Iris pigment epithelial cell (primary cell): ENCODE measurements around the gene MYDGF.

Experiments
- DNase-seq: peaks from one replicate; pipeline ENCODE4 v3.0.0-alpha.2; 2011; ENCODE audit warnings: low read depth

MYDGF gene

DNA sequence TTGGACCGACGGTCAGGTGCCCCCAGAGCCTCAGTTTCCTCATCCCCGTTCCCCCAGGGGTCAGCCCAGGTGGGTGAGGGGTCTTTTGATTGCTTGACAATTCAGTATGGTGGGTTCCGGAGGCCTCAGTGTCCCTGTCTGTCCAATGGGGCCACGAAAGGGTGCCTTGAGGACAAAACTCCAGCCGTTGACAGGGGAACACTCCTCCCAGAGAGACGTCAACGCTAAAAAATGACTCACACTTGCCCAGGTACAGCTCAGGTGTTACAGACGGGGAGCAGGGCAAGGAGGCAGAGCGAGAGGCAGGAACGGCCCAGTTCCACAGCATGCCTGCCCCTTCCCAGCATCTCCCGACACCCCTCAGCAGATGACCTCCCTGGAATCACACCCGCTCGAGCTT, 29.0 kb downstream of the MYDGF start:
- no peak for DNase-seq

DNA sequence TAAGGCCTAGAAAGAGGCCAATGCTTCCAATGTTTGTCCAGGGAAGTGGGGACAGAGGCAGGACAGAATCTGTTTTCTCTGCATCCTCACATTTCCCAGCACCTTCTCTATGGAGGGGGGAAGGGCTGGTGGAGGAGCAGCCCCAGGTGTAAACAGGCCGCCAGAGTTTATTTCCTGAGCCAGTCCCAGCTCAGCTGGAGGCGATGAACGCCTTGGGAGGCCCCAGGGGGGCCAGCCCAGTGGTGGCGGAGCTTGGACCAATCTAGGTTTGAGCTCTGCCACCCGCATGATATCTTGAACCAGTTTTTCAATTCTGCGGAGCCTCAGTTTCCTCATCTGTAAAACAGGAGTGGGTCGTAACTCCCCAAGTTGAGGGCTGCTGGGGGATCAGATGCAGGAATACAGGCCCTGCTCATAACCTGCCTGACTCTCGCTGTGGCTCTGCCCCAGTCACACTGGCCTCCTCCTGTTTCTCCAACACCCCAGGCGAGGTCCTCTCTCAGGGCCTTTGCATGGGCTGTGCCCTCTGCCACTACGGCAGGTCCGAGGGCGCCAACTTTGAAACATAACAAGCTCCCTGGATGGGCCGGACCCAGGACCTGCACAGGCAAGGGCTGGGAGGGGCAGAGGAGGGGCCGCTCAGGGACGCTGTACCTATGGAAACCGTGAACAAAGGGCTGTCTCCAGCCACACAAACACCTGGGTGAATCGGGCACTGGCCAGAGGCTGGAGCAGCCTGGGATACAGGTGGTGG, 29.7 kb downstream of the MYDGF start:
- DNase-seq = no peak

DNA sequence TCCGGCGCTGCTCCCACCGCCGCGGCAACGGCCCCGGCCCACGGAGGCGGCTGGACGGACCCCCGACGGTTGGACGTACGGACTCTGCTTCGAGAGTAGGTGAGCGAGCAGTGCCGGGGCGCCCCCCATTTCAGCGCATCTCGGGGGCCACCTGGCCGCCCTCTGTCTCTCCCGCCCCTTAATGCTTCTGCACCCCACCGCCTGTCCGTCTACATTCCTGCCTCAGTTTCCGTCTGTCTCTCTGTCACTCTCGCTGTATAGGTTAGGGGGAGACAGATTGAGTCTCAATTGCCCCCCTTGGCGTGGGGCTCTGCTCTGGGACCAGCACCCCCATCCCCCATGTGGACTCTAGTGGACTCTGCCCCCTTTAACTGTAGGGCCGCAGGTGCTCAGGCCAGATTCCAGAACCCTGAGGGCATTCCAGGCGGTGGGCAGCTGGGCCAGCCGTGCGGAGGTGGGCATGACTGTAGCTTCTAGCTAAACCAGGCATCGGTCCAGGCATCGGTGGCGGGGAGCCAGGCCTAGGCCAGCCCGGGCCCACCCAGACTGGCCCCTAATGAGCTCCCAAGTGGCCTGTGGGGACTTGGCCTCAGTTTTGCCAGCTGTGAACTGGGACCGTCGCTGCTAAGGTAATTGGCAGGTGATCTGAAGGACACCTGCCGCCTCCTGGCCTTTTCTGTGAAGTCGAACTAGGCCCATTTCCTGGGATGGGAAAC, 30.5 kb downstream of the MYDGF start:
- no peak for DNase-seq

DNA sequence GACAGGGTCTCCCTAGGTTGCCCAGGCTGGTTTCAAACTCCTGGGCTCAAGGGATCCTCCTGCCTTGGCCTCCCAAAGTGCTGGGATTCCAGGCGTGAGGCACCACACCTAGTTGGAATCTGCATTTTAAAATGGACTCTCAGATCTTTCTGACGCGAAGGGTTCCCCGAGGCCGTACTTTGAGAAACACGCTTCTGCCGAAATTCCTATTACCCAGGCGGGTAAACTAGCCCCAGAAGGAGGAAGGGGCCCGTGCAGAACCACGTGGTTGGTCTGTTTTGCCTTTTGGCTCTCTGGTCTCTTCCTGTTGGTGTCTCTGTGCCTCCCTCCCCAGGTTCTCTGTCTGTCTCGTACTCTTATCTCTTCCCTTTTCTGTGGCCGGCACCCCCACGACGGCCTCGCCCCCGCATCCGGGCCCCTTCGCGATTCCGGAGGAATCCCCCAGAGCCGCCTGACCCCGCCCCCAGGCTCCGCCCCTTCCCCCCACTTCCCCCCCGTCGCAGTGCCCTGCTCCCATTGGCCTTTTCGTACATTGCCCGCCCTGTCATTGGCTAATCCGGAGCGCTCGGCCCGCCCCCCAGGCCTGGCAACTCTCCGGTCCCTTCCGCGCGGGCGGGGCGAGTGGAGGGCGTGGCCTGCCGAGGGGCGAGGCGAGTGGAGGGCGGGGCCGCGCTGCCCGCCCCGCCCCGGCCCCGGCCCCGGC, 31.2 kb downstream of the MYDGF start, which contains the start of gene TNFAIP8L1:
Gene TNFAIP8L1, plus strand, starts transcription at position 689 of the 703 bp plus-strand sequence. CDS start 12,354 bp downstream, outside the sequence.
- peak; percentile 94 for DNase-seq

DNA sequence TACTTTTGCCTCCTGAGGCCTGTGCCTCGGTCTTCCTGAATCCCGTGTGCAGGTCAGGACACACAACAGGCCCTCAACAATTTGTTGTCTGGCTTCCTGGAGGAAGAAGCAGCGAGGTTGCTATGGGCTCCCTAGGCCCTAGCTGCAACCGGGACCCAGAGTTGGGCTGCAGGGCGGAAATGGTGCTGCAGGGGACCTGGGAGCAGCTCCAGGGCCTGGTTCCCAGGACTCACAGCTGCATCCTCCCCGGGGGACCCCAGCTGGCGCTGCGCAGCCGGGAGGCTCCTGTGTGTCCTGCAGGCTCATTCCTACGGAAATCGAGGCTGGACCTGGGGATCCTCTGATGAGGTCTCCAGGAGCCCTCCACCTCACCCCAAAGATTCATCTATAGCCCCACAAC, 31.8 kb downstream of the MYDGF start:
- DNase-seq = no peak

DNA sequence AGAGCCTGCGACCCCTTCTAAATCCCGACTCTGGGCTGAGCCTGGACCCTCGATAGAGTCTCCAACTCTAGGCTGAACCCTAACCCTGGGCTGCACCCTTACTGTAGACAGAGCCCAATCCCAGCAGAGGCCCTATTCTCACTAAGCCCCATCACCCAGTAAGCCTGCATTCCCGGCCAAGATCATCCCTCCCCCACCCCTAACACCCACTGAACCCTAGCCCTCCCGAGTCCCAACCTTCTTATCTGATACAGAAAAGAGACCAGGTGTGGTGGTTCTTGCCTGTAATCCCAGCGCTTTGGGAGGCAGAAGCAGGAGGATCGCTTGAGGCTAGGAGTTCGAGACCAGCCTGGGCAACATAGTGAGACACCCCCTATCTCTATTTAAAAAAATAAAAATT, 33.4 kb downstream of the MYDGF start:
- no peak for DNase-seq

DNA sequence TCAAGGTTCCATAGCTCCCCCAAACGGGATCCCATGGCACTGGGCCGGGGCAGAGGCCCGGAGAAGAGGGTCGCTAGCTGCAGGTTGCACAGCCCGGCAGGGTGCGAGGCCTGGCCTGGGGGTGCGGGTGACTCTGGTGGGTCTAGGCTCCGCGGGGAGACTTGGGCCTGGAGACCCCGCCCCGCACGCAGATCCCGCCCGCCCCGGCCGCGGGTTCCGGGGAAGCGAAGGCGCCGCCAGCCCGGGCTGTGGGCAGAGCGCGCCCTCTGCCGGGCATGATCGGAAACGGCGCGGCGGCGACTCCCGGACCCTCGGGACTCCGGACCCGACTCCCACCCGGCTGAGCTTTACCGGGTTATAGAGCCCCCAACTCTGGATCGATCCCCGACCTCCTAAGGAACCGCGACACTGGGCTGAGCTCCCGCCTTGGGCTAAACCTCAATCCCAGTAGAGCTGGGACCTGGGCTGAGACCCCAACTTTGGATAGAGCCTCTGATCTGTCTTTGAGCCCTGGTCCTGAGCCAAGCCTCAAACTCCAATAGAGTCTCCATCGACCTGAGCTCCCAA, 33.9 kb downstream of the MYDGF start:
- peak; percentile 24 for DNase-seq

DNA sequence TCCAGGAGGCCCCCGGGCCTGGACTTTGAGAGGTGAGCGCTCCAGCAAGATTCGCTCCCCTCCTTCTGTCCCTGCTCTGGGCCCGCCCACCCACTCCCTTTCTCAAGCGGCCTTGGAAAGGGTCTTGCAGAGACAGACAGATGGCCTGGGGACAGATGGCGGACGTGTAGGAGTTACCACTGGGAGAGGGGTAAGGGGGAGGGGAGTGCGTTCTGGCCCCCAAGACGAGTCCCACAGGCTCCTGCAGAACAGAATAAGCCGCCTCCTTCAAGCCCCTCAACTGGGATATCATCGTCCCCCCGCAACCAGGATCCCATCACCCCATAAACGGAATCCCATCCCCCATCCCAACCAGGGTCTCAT, 34.4 kb downstream of the MYDGF start:
- no peak for DNase-seq

DNA sequence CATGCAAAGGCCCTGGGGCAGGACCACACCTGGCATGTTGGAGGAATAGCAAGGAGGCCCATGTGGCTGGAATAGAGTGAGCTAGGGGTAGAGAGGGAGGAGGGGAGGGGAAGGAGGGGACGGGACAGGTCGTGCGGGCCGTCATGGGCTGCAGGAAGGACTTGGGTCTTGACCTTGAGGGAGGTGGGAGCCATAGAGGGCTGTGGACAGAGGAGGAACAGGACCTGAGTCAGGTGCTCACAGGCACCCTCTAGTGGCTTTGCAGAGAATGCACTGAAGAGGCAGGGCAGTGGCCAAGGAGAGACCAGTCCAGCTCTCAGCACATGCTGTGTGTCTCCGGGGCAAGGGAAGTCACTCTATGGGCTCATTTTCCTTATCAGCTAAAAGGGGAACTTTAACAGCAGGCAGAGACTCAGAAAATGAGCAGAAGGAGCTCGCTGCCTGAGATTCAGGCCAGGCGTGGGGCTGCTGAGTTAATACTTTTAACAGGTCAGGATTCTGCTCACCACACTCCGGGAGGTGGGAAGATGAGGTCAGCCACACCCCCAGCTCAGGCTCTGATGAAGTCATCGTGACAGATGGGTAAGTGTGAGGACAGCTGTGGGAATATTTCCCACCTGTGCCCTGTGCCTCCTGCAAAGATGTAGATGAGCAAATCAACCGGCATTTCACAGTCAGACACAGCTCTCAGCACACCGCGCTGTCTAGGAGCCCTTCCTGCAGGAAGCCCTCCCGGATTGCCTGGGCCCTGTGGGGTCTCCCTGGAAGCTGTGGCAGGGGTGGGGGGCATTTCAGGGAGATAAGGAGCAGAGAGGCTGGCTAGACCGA, 36.8 kb downstream of the MYDGF start:
- DNase-seq = peak; percentile 90

DNA sequence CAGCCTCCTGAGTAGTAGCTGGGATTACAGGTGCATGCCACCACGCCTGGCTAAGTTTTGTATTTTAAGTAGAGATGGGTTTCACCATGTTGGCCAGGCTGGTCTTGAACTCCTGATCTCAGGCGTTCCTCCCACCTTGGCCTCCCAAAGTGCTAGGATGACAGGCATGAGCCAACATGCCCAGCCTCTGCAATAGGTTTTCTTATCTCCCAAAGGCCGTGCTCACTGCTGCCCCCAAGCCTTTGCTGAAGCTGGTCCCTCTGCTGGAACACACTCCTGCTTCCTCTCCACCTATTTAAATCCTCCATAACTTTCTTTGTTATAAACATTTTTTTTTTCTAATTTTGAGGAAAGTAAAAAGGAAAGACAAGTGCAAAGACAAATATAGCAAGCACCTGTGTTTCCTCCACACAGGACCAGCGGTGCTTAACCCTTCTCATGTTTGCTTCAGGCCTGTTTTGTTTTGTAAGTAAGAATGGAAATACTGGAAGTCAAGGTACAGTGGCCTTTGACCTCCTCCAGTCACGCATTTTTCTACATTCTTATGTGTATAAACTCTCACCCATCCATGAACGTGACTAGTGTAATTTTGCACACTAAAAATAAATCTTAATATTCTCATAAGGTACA, 45.3 kb downstream of the MYDGF start:
- peak; percentile 36 for DNase-seq

DNA sequence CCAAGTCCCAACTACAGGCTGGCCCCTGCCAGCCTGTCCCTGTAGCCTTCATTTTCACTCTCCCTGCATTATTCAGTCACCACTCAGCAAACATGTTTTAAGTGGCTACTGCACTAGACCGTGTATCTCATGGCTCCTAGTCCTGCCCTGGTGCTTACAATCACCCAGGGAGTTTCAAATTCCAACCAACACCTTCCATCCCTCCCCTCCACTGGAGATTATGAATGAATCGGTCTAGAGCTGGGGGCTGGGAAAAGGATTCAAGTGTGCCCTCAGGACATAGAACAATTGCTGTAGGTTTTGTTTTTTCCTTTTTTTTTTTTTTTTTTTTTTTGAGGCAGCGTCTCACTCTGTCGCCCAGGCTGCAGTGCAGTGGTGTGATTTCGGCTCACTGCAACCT, 45.8 kb downstream of the MYDGF start:
- no peak for DNase-seq

DNA sequence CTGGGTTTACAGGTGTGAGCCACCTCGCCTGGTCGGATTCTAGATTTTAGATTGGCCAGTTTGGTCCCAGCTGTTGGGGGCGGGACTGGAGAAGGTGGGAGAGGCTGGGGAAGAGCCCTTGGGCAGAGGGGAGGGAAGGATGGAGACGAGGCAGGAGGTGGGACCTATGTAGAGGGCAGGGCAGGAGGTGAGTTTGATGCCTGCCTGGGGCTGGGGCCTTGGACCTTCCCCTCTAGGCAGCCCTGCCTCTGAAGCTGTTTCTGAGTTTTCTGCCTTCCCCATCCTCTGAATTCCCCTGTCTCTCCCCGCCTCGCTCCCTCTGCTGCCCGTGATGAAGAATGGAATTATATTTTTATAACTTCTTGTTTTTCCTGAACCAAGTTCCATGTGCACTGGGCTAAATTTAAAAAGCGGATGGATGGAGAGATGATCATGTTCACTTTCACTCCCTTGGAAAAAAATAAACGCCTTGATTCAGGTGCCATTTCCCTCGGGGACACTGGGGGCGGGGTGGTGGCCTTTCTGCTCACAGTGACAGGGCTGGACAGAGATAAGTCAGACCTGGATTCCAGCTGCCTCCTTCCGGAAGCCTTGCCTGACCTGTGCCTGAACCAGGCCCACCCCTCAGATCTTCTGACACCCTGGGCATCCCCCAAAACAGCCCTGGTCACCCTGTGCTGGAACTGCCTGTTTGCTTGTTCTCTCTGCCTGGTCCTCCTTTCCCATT, 47.3 kb downstream of the MYDGF start:
- no peak for DNase-seq

DNA sequence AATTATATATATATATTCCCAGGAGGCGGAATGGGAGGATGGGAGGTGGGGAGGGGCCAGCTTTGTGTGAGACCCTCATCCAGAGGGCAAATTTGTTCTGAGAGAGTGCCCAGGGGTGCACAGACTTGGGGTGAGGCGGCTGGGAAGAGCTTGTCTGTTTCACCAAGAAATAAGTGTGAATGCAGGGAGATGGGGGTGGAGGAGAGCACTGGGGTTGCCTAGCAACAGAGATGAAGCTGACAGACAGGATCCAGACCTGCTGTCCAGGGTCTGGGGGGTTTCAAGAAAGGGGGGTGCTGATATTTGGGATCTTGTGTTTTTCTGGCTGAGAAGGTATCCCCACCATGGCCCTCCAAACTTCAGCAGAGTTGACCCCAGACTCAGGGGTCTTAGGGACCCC, 49.5 kb downstream of the MYDGF start:
- DNase-seq = no peak

DNA sequence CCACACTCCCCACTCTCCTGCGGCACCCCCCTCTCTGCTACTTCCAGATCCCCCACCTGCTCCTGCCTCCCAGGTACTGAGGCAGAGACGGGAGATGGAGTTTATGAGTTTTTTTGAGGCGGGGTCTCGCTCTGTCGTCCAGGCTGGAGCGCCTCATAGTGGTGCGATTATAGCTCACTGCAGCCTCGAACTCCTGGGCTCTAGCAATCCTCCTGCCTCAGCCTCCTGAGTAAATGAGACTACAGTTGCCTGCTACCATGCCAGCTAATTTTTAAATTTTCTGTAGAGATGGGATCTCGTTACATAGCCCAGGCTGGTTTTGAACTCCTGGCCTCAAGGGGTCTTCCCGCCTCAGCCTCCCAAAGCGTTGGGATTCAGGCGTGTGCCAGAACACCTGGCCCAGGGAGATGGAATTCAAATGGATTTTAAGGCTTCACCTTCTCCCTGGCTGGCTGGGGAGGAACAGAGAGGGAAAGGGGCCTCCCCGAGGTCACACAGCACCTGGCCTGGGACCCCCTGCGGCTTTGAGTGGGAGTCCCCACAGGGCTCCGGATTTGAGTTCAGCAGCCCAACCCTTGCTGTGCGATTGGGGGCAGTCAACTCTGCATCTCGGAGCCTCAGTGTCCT, 50.4 kb downstream of the MYDGF start:
- DNase-seq = no peak

DNA sequence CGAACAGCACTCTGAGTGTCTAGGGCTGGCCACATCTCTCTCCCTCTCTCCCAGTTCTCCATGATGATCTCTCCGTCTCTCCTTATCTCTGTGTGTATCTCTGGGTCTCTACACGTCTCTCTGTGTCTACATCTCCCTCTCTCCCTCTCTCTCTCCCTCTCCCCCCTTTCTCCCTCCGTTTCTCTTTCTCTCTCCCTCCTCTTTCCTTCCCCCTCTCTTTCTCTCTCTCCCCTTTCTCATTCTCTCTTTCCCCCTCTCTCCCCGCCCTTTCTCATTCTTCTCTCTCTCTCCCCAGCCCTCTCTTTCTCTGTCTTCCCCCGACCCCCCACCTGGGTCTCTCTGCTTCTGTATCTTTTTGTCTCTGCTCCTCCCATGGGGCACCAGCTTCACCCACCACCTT, 52.1 kb downstream of the MYDGF start:
- no peak for DNase-seq

DNA sequence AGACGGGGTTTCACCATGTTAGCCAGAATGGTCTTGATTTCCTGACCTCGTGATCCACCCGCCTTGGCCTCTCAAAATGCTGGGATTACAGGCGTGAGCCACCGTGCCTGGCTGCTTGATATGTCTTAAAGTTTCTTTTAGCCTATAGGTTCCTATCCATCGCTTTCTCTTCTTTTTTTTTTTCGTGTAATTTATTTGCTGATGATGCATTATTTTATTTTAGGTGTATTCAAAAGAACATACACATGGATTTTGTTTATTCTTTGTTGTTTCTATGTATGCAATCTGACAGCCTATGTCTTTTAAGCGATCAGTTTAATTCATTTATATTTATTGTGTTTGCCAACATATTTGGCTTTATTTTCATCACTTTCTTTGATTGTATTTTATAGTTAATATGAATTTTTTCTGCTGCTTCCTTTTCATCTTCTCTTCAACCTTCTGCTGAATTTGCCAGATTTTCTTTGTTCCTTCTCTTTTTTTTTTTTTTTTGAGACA, 56.8 kb downstream of the MYDGF start:
- no peak for DNase-seq

DNA sequence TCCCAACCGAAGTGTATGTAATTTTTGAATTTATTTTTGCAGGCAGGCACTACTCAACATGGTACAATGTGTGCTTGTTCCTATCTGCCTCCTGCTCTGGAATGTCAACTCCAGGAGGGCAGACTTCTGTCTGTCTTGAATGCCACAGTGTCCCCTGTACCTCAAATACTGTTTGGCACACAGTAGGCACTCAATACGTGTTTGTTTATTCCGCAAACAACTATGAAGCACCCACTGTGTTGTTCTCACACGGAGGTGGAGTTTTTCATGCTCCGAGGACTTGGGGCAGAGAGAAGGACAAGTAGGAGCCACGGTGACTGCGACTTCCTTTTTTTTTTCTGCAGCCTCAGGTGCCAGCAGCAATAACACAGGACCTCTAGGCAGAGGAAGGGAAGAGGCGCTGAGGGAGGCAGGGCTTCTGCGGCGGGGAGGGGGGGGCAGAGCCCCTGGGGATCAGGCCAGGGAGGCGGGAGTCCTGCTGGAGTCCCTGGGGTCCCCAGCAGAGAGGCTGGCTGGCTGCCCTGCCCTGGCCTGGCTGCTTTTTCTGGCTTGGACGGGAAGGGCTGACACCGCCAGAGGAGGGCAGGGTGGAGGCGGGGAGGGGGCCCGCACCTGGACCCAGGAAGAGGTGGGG, 60.1 kb downstream of the MYDGF start:
- no peak for DNase-seq
